Activated naive CD4-positive, alpha-beta T cell treated with anti-CD3 and anti-CD28 coated beads for 36 hours (primary cell): ENCODE measurements around the gene OPN3. TPM values are rescaled to one million over a fixed set of nuclear protein-coding genes. Genes with fewer than 3 reads are reported as not detected.

Source experiments
- CTCF ChIA-PET: fragments of 350-600 bp; sonication (Branson Sonifier 250); formaldehyde crosslinking; loops from one replicate; lab custom pipeline; 2021; ENCODE audit warnings: antibody characterized with exemption; lab: Charles Lee
- DNase-seq: peaks from one replicate; pipeline ENCODE4 v3.0.0-alpha.2; 2020
- H3K27ac Mint-ChIP-seq: one replicate; pipeline ENCODE4 v1.8.0; 2021; ENCODE audit warnings: mild to moderate bottlenecking, mixed read lengths
- H3K27me3 Mint-ChIP-seq: one replicate; pipeline ENCODE4 v1.8.0; 2021; ENCODE audit warnings: low read depth, mixed read lengths
- H3K36me3 Mint-ChIP-seq: one replicate; pipeline ENCODE4 v1.8.0; 2021; ENCODE audit warnings: low read depth, mixed read lengths
- H3K4me1 Mint-ChIP-seq: one replicate; pipeline ENCODE4 v1.8.0; 2021; ENCODE audit warnings: low read depth, mixed read lengths
- H3K4me3 Mint-ChIP-seq: one replicate; pipeline ENCODE4 v1.8.0; 2021; ENCODE audit warnings: mild to moderate bottlenecking, moderate library complexity, mixed read lengths
- H3K9me3 Mint-ChIP-seq: one replicate; pipeline ENCODE4 v1.8.0; 2021; ENCODE audit warnings: mixed read lengths
- intact Hi-C: fragments of 100-400 bp; cut with micrococcal nuclease; formaldehyde crosslinking; loops from one replicate; pipeline ENCODE4 v1.15.1; 2023
- total RNA-seq, 2 experiments: library from RNA; stranded (reverse); gene quantifications; one replicate each; pipeline ENCODE4 v1.2.3, GENCODE V29; 2021

Gene OPN3
- total RNA-seq, 2 experiments from 2014 or later: 7.7 to 9.0 TPM

DNA sequence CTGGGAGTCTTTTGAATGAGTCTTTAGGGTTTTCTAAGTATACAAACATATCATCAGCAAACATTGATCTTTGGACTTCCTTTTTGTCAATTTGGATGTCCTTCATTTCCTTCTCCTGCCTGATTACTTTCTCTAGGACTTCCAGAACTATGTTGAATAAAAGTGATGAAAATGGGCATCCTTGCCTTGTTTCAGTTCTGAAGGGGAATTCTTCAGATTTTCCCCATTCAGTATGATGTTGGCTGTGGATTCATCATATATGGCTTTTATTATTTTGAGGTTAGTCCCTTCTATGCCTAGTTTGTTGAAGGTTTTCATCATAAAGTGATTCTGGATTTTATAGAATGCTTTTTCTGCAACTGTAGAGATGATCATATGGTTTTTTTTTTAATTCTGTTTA, 66.0 kb downstream of the OPN3 start:
- Mint-ChIP-seq H3K4me1 (no peaks in the 10 kb centered on the region), H3K9me3 (peaks cover 8% of the 10 kb centered on the region), H3K27me3 (peaks cover 30% of the 10 kb centered on the region), H3K4me3 (no peak overlapping the region), H3K27ac (no peak overlapping the region), H3K36me3 (no peaks in the 10 kb centered on the region)
- CTCF ChIA-PET: no interaction called here
- intact Hi-C loops: no loop called here
- no peak for DNase-seq

DNA sequence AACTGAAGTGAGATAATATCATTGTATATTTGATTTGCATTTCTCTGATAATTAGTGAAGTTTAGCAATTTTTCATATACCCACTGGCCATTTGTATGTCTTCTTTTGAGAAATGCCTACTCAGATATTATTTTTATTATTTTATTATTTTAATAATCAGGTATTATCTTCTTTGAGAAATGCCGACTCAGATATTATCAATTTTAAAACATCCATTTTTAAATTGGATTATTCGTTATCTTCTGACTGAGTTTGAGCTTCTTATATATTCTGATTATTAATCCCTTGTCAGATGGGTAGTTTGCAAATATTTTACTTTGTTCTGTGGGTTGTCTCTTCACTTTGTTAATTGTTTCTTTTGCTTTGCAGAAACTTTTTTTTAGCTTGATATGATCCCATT, 70.3 kb downstream of the OPN3 start:
- H3K9me3 Mint-ChIP-seq: no peaks in the 10 kb centered on the region
- no peak for DNase-seq
- CTCF ChIA-PET: no interaction called here
- H3K4me1 Mint-ChIP-seq: no peaks in the 10 kb centered on the region
- no peaks in the 10 kb centered on the region for H3K36me3 Mint-ChIP-seq
- no peak overlapping the region for H3K27ac Mint-ChIP-seq
- intact Hi-C loops: no loop called here
- peaks cover 15% of the 10 kb centered on the region for H3K27me3 Mint-ChIP-seq
- H3K4me3 Mint-ChIP-seq: no peak overlapping the region

DNA sequence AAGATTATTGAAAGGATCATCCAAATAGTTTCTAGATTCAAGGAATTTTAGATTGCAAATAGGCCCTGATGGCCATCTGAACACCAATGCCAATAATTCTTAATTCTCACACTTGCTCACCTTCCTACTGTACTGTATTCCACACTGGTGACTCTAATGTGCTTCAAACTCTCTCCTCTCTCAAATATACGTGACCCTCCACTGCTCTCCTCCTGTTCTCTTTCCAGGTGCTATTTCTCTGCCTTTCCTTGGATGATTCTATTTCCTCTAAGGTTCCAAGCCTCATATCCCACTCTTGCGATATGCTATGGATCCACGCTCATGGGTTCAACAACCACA, 79.4 kb downstream of the OPN3 start:
- Mint-ChIP-seq H3K4me1 (no peaks in the 10 kb centered on the region), H3K9me3 (no peaks in the 10 kb centered on the region), H3K27me3 (no peaks in the 10 kb centered on the region), H3K27ac (no peak overlapping the region), H3K4me3 (no peak overlapping the region), H3K36me3 (no peaks in the 10 kb centered on the region)
- intact Hi-C loops: no loop called here
- CTCF ChIA-PET: no interaction called here
- no peak for DNase-seq

DNA sequence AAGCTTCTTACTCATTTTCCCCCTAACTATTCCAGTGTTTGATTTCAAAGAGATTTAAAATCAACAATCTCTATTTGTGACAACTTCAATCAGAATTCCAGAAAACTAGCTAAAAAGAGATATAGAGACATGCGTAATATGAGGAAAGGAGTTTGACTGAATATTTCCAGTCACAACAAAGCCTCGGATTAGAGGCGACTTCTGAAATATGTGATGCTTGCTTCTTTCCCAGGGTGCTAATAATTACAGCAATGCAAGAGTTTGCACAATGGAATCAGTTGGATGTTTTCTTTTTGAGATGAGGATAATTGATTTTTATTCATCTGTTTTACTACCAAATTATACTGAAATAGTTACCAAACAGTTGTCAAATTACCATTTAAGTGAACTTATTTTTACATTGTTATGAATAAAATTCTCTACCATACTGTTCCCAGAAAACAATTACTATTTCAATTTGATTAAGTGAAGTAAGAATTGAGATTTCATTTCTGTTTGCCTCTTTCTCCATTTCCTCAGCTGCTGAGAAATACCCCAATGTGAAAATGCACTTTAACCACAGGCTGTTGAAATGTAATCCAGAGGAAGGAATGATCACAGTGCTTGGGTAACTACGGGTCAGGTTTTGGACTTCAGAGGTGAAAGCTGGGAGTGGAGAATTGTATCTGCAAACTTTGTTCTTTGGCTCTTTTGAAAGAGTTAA, 79.9 kb downstream of the OPN3 start:
- no peaks in the 10 kb centered on the region for H3K4me1 Mint-ChIP-seq
- no peaks in the 10 kb centered on the region for H3K9me3 Mint-ChIP-seq
- H3K27ac Mint-ChIP-seq: no peak overlapping the region
- no peak overlapping the region for H3K4me3 Mint-ChIP-seq
- intact Hi-C loops: no loop called here
- no peak for DNase-seq
- H3K27me3 Mint-ChIP-seq: peaks cover 2% of the 10 kb centered on the region
- no peaks in the 10 kb centered on the region for H3K36me3 Mint-ChIP-seq
- CTCF ChIA-PET: no interaction called here

DNA sequence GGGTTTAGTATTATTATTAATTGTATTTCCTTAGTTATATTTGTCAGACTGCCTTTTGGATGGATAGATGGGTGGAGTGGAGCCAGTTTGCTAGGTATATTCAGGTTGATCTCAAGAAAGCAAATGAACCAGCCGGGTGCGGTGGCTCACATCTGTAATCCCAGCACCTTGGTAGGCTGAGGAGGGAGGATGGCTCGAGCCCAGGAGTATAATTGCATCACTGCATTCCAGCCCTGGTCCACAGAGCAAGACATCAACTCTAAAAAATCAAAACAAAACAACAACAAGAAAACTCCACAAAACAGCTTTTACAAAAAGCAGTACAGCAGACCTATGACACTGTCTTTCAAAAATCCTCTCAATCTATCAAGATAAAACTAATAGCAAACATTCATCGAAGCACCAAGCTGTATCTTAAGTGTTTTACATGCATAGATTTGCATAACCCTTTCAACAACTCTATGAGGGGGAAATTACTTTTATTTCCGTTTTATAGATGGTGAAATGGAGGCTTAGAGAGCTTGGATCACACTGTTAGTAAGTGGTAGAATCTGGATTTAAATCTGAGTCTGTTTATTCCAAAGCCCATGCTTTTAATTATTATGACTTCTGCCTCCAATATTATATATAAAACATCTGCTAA, 82.5 kb downstream of the OPN3 start:
- H3K36me3 Mint-ChIP-seq: no peaks in the 10 kb centered on the region
- no peak overlapping the region for H3K27ac Mint-ChIP-seq
- peaks cover 2% of the 10 kb centered on the region for H3K27me3 Mint-ChIP-seq
- H3K4me1 Mint-ChIP-seq: peaks cover 3% of the 10 kb centered on the region
- H3K9me3 Mint-ChIP-seq: no peaks in the 10 kb centered on the region
- intact Hi-C loops: no loop called here
- CTCF ChIA-PET: no interaction called here
- no peak overlapping the region for H3K4me3 Mint-ChIP-seq
- no peak for DNase-seq

DNA sequence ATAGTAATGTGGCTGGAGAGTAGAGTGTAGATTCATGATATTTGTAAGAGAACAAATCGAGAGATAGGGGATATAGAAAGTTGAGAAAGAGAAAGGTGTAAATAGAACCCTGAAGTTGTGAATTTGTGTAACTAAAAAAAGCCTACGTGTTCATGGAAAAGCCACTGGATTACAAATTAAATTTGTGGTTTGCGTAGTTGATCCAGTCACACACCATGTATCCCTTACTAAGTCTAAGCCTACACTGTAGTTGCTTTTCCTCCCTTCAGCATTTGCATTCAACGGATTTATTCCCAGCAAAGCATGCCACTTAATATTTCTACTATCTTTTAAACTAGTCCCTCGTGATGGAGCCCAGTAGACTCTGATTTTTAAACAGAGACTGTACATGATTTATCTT, 83.1 kb downstream of the OPN3 start:
- Mint-ChIP-seq H3K4me3 (no peak overlapping the region), H3K4me1 (peaks cover 7% of the 10 kb centered on the region), H3K27ac (no peak overlapping the region), H3K27me3 (peaks cover 2% of the 10 kb centered on the region), H3K36me3 (no peaks in the 10 kb centered on the region), H3K9me3 (no peaks in the 10 kb centered on the region)
- intact Hi-C loops: no loop called here
- no peak for DNase-seq
- CTCF ChIA-PET: no interaction called here

DNA sequence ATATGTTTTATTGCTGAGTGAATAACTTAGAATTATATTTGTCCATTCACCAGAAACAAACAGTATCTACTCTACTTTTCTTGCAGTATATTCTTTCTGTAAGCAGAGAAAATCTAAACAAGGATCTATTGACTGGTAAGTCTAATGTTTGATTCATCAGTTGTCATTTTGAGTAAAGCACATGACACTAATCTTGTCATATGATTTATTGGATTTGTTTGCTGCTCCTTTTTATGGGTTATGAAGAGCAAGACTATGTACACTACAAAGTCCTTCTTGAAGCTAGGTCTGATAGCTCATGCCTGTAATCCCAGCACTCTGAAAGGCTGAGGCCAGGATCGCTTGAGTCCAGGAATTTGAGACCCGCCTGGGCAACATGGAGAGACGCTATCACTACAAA, 84.6 kb downstream of the OPN3 start:
- no peak overlapping the region for H3K27ac Mint-ChIP-seq
- H3K4me3 Mint-ChIP-seq: no peak overlapping the region
- DNase-seq: no peak
- peaks cover 20% of the 10 kb centered on the region for H3K4me1 Mint-ChIP-seq
- H3K27me3 Mint-ChIP-seq: peaks cover 2% of the 10 kb centered on the region
- H3K36me3 Mint-ChIP-seq: no peaks in the 10 kb centered on the region
- CTCF ChIA-PET: interaction anchor here (0.6 to 1.5 kb wide), 4 partner anchors 20 to 74 kb away, joined by 3 to 7 read pairs (median 4); partner anchors contain the start of gene KMO
- H3K9me3 Mint-ChIP-seq: no peaks in the 10 kb centered on the region
- intact Hi-C loops: no loop called here

DNA sequence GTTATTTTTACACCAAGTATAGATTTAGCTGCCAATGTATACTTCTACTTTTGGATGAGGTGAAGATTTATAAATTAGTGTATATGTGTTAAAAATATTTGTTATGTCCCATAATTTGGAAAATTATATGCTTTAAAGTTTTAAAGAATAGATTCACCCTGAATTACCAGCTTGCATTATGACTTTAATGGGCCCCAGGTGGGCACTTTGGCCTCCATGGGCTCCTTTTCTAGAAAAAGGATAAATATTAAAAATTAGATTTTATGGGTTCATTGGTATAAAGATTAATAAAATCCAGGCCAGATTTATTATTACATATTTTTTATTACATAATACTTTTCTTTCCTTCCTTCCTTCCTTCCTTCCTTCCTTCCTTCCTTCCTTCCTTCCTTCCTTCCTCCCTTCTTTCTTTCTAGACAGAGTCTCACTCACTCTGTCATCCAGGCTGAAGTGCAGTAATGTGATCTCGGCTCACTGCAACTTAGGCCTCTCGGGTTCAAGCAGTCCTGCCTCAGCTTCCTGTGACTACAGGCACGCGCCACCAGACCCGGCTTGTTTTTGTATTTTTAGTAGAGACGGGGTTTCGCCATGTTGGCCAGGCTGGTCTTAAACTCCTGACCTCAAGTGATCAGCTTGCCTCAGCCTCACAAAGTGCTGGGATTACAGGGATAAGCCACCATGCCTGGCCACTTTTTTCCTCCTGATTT, 86.1 kb downstream of the OPN3 start:
- CTCF ChIA-PET: no interaction called here
- intact Hi-C loops: no loop called here
- Mint-ChIP-seq H3K9me3 (no peaks in the 10 kb centered on the region), H3K4me3 (no peak overlapping the region), H3K27me3 (peaks cover 2% of the 10 kb centered on the region), H3K27ac (no peak overlapping the region), H3K4me1 (peaks cover 20% of the 10 kb centered on the region), H3K36me3 (no peaks in the 10 kb centered on the region)
- no peak for DNase-seq

DNA sequence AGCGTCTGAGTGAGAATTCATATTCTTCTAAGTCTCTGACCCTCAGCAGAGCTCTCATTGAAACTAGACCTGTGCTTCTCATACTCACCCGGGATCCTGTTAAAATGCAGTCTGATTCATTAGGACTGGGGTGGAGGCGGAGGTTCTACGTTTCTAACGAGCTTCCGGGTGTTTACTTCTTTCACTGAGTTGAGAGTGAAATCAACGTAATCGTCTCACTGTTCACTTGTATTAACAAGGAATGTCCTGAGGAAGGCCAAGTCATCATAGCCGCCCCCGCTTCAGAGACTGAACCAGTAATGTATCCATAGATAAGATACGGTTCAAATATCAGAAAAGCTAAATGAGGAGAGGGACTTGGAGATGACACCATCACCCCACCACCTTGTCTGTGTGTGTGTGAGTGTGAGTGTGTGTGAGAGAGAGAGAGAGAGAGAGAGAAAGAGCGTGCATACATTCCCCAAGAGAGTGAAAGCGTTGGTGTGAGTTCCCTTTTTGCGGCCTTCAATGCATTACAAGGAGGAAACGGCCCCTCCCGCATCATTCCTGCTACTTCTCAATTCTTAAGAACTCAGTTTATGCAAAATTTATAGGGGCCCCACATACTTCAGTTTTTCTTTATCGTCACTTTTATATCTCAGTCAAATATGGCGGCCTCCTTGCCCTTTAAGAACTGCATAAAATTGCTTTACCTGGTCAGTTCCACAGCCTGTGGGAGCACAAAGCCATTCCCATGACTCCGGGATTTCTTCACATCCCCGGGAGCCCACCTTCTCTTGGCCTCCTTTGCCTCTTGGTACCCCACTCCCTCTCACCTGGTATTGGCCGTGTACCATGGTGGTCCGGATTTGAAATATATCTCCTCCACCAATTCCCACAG, 88.2 kb downstream of the OPN3 start:
- CTCF ChIA-PET: interaction anchor here (0.6 to 0.9 kb wide), 4 partner anchors 20 to 469 kb away, joined by 3 read pairs; partner anchors contain the start of gene KMO
- Mint-ChIP-seq H3K4me1 (peaks cover 20% of the 10 kb centered on the region), H3K27ac (peak overlapping the region; percentile 89), H3K27me3 (peaks cover 2% of the 10 kb centered on the region), H3K4me3 (peak overlapping the region; percentile 67), H3K9me3 (no peaks in the 10 kb centered on the region), H3K36me3 (no peaks in the 10 kb centered on the region)
- intact Hi-C loops: loop anchor here (1.0 kb wide), 4 partner anchors 20 to 295 kb away; partner anchors contain the start of genes FH and KMO
- DNase-seq: peak; percentile 75

DNA sequence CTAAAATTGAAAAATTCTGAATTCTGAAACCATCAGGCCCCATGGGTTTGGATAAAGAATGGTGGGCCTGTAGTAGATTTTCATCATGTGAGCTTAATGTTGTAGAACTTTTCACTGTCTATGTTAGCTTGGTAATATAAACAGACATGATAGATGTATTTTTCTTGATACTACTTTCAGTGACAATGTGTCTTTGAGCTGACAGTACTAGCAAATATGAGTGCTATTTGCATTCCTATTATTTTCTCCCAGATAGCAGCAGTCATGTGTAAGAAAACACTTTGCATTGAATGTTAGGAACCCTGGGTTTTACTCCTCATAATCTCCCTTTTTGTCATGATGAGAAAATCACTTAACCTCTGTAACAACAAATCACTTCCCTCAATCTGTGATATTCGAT, 89.9 kb downstream of the OPN3 start:
- Mint-ChIP-seq H3K36me3 (no peaks in the 10 kb centered on the region), H3K27me3 (no peaks in the 10 kb centered on the region), H3K9me3 (no peaks in the 10 kb centered on the region), H3K4me1 (peaks cover 20% of the 10 kb centered on the region), H3K27ac (no peak overlapping the region), H3K4me3 (no peak overlapping the region)
- CTCF ChIA-PET: interaction anchor here (0.7 kb wide), 1 partner anchor 55 kb away, joined by 4 read pairs; no protein-coding TSS in a partner anchor
- DNase-seq: no peak
- intact Hi-C loops: no loop called here

DNA sequence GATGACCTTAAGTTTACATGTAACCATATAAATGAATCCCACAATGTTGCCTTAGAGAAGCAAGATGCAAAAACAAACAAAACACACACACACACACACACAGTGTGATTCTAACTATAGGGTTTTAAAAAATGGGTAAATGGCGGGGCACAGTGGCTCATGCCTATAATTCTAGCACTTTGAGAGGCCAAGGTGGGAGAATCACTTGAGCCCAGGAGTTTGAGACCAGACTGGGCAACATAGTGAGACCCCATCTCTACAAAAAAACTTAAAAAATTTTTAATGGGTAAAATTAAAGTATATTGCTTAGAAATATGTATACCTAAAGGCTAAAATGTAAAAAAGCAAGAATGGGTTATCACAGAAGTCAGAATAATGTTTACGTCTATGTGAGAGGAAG, 92.2 kb downstream of the OPN3 start:
- no peaks in the 10 kb centered on the region for H3K27me3 Mint-ChIP-seq
- DNase-seq: no peak
- intact Hi-C loops: no loop called here
- H3K9me3 Mint-ChIP-seq: no peaks in the 10 kb centered on the region
- peaks cover 18% of the 10 kb centered on the region for H3K4me1 Mint-ChIP-seq
- no peak overlapping the region for H3K4me3 Mint-ChIP-seq
- no peaks in the 10 kb centered on the region for H3K36me3 Mint-ChIP-seq
- H3K27ac Mint-ChIP-seq: no peak overlapping the region
- CTCF ChIA-PET: interaction anchor here (1.4 kb wide), 1 partner anchor 63 kb away, joined by 3 read pairs; no protein-coding TSS in a partner anchor
